Panc1 (cell line): ENCODE data around the gene MAP3K6.

ENCODE experiments used
- CTCF ChIP-seq: fragments of 450-650 bp; IDR thresholded peaks from 2 replicates; pipeline ENCODE4 v1.5.1; 2017; ENCODE audit warnings: mild to moderate bottlenecking
- POLR2AphosphoS5 ChIP-seq: IDR thresholded peaks from 2 replicates; pipeline ENCODE4 v1.6.1; 2012; ENCODE audit warnings: mild to moderate bottlenecking, low read depth, low read length, moderate library complexity
- SIN3A ChIP-seq: IDR thresholded peaks from 2 replicates; pipeline ENCODE4 v1.6.1; 2012; ENCODE audit warnings: low read depth, mild to moderate bottlenecking, low read length, moderate library complexity, borderline replicate concordance; ENCODE audit not compliant: insufficient read depth

DNA sequence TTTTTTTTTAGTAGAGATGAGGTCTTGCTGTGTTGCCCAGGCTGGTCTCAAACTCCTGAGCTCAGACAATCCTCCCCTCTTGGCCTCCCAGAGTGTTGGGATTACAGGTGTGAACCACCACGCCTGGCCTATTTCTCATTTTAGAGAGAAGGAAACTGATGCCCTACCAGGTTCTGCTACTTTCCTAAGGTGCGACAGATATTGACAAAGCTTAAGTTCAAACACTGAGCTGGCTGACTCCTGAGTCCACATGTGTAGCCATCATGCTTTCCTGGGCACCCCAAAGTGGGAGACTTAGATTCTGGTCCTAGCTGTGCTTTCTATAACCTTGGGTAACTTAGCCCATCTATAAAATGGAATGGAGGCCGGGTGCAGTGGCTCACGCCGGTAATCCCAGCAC is 49.9 kb downstream of the MAP3K6 start:
- TF ChIP-seq CTCF (no peak), POLR2AphosphoS5 (no peak), SIN3A (no peak)
